ENCODE measurements around the gene SLC35B1.
"Not testable (repeated sequence)": the region's sequence is repeated elsewhere in the genome, so short reads cannot be mapped to it uniquely, and the experiment has no call there.

SLC35B1 gene

GRCh38 chr17:49696233-49696761 lies 11.5 kb downstream of the SLC35B1 start:
- no peak for DNase-seq

GRCh38 chr17:49695698-49696232 lies 12.0 kb downstream of the SLC35B1 start:
- DNase-seq: no peak

- DNase-seq: no peak
Observed at GRCh38 chr17:49694847-49695697, 12.7 kb downstream of the SLC35B1 start.

GRCh38 chr17:49692751-49693150 lies 15.0 kb downstream of the SLC35B1 start:
- DNase-seq: no peak

- DNase-seq: no peak
Observed at GRCh38 chr17:49691677-49692191, 16.0 kb downstream of the SLC35B1 start.

GRCh38 chr17:49691086-49691676 lies 16.6 kb downstream of the SLC35B1 start:
- DNase-seq: no peak

- DNase-seq: no peak
Observed at GRCh38 chr17:49690256-49690655, 17.5 kb downstream of the SLC35B1 start.

GRCh38 chr17:49688848-49689247 lies 18.9 kb downstream of the SLC35B1 start:
- no peak for DNase-seq

- no peak for DNase-seq
Observed at GRCh38 chr17:49687878-49688491, 19.8 kb downstream of the SLC35B1 start.

GRCh38 chr17:49681106-49681979 lies 26.4 kb downstream of the SLC35B1 start:
- no peak for DNase-seq

GRCh38 chr17:49680314-49680713 lies 27.4 kb downstream of the SLC35B1 start:
- DNase-seq: no peak

GRCh38 chr17:49677933-49678847 lies 29.6 kb downstream of the SLC35B1 start, which contains the start of gene SPOP:
SPOP (minus strand) TSS chr17:49678097; CDS start chr17:49622810, 55,287 bp downstream.
- peak; percentile 98 for DNase-seq

GRCh38 chr17:49677134-49677932 lies 30.4 kb downstream of the SLC35B1 start:
- DNase-seq: peak; percentile 84

- no peak for DNase-seq
Observed at GRCh38 chr17:49676276-49676868, 31.4 kb downstream of the SLC35B1 start.

- no peak for DNase-seq
Observed at GRCh38 chr17:49674507-49674906, 33.3 kb downstream of the SLC35B1 start.

- not testable (repeated sequence) for DNase-seq
Observed at GRCh38 chr17:49673679-49674078, 34.1 kb downstream of the SLC35B1 start.

- DNase-seq: no peak
Observed at GRCh38 chr17:49670641-49671040, 37.1 kb downstream of the SLC35B1 start.

GRCh38 chr17:49670002-49670401 lies 37.8 kb downstream of the SLC35B1 start:
- no peak for DNase-seq

- no peak for DNase-seq
Observed at GRCh38 chr17:49667854-49668253, 39.9 kb downstream of the SLC35B1 start.
